Ammon's horn (tissue), 1 donor: ENCODE data around the gene MUC7.
A peak's percentile ranks its signal among the peaks of the same experiment; 100 is the strongest.
"Not testable (repeated sequence)": the region's sequence is repeated elsewhere in the genome, so short reads cannot be mapped to it uniquely, and the experiment has no call there.

ENCODE experiments used
- DNase-seq: peaks from one replicate; pipeline ENCODE4 v3.0.0-alpha.2; 2016; ENCODE audit warnings: low spot score

Gene MUC7

GRCh38 chr4:70471897-70472296 is at the start of gene MUC7:
Gene MUC7 (plus strand): TSS chr4:70472197. CDS start chr4:70474022, 1,825 bp downstream.
- no peak for DNase-seq

- DNase-seq, result peak; percentile 5
Observed at GRCh38 chr4:70425306-70425705, 46.7 kb upstream of the MUC7 start.

- DNase-seq, result no peak
Observed at GRCh38 chr4:70426789-70427188, 45.2 kb upstream of the MUC7 start.

- no peak for DNase-seq
Observed at GRCh38 chr4:70437197-70437596, 34.8 kb upstream of the MUC7 start.

GRCh38 chr4:70442474-70442873 is 29.5 kb upstream of the MUC7 start:
- DNase-seq, result no peak

- no peak for DNase-seq
Observed at GRCh38 chr4:70443329-70443728, 28.7 kb upstream of the MUC7 start.

GRCh38 chr4:70449220-70449619 is 22.8 kb upstream of the MUC7 start:
- DNase-seq, result no peak

- DNase-seq, result no peak
Observed at GRCh38 chr4:70452946-70453345, 19.1 kb upstream of the MUC7 start.

- DNase-seq, result no peak
Observed at GRCh38 chr4:70463335-70463734, 8.7 kb upstream of the MUC7 start.

- no peak for DNase-seq
Observed at GRCh38 chr4:70473679-70474078, 1.7 kb downstream of the MUC7 start.

GRCh38 chr4:70488748-70489147 is 16.8 kb downstream of the MUC7 start:
- no peak for DNase-seq

GRCh38 chr4:70496231-70496630 is 24.2 kb downstream of the MUC7 start:
- DNase-seq, result peak; percentile 9

GRCh38 chr4:70501838-70502237 is 29.8 kb downstream of the MUC7 start:
- DNase-seq, result not testable (repeated sequence)

- no peak for DNase-seq
Observed at GRCh38 chr4:70504733-70505132, 32.7 kb downstream of the MUC7 start.

- DNase-seq, result peak; percentile 68
Observed at GRCh38 chr4:70505151-70505748, 33.3 kb downstream of the MUC7 start.

GRCh38 chr4:70508801-70509200 is 36.8 kb downstream of the MUC7 start:
- no peak for DNase-seq

GRCh38 chr4:70511365-70511764 is 39.4 kb downstream of the MUC7 start:
- no peak for DNase-seq

GRCh38 chr4:70515367-70516250 is 43.6 kb downstream of the MUC7 start:
- no peak for DNase-seq

GRCh38 chr4:70518269-70518668 is 46.3 kb downstream of the MUC7 start, which contains the start of gene AMTN:
Gene AMTN (plus strand): TSS chr4:70518569. CDS start chr4:70518778, 209 bp downstream.
- no peak for DNase-seq

GRCh38 chr4:70518716-70519115 is 46.7 kb downstream of the MUC7 start:
- DNase-seq, result no peak

GRCh38 chr4:70522626-70523025 is 50.6 kb downstream of the MUC7 start:
- no peak for DNase-seq

- DNase-seq, result no peak
Observed at GRCh38 chr4:70530997-70531396, 59.0 kb downstream of the MUC7 start.

GRCh38 chr4:70531981-70532380 is 60.0 kb downstream of the MUC7 start:
- DNase-seq, result no peak
